ENCODE data around the gene RAB3IP. TPM values are rescaled to one million over a fixed set of nuclear protein-coding genes. Genes with fewer than 3 reads are reported as not detected.
"Not testable (repeated sequence)": the region's sequence is repeated elsewhere in the genome, so short reads cannot be mapped to it uniquely, and the experiment has no call there.

Gene RAB3IP
- total RNA-seq, 4 donors from 2014 or later, result 24.1 to 38.4 (median 36.3) TPM

DNA sequence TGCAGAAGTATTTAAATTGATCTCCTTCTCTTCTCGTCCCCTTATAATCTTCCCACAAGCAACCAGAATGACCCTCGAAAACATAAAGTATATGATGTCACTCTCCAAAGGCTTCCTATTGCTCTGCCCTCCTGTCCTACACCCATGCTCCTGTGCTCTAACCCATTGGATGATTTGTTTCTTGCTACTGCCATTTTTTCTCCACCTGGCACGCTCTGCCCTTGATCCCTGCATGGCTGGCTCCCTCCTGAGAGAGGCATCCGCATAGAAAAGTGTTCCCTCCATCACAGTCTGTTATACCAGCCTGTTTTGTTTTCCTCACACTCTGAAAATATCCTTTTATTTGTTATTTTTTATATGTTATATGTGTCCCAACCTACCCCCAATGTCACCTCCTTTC lies 106.2 kb downstream of the RAB3IP start:
- no peaks in the 10 kb centered on the region for H3K4me1 ChIP-seq
- in situ Hi-C loops (cut with MboI; ENCODE audit: low pct_ligation_motif_present in 1 of 4, low pct_unique_long_range_greater_than_20kb in 1 of 4, low sequenced_read_pairs in 3 of 4), result no loop called here
- no peaks in the 10 kb centered on the region for H3K27me3 ChIP-seq
- no peak overlapping the region for H3K4me3 ChIP-seq
- no peak overlapping the region for H3K27ac ChIP-seq
- intact Hi-C loops (cut with DNase I; ENCODE audit: low total_unique reads), result no loop called here
- TF ChIP-seq POLR2A (IDR thresholded peaks at IDR 0.05) (no peak), POLR2AphosphoS5 (IDR thresholded peaks at IDR 0.05) (no peak), EP300 (IDR thresholded peaks at IDR 0.05; ENCODE audit: low read depth) (no peak)
- TF ChIP-seq, protein P1, sequence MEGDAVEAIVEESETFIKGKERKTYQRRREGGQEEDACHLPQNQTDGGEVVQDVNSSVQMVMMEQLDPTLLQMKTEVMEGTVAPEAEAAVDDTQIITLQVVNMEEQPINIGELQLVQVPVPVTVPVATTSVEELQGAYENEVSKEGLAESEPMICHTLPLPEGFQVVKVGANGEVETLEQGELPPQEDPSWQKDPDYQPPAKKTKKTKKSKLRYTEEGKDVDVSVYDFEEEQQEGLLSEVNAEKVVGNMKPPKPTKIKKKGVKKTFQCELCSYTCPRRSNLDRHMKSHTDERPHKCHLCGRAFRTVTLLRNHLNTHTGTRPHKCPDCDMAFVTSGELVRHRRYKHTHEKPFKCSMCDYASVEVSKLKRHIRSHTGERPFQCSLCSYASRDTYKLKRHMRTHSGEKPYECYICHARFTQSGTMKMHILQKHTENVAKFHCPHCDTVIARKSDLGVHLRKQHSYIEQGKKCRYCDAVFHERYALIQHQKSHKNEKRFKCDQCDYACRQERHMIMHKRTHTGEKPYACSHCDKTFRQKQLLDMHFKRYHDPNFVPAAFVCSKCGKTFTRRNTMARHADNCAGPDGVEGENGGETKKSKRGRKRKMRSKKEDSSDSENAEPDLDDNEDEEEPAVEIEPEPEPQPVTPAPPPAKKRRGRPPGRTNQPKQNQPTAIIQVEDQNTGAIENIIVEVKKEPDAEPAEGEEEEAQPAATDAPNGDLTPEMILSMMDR (IDR thresholded peaks at IDR 0.05), result no peak
- WGBS, 2 donors (ENCODE audit: low coverage in 1 of 2), result 86 to 91% methylated on average over 4 of the region's 4 CpGs
- H3K36me3 ChIP-seq, result no peaks in the 10 kb centered on the region
- no peaks in the 10 kb centered on the region for H3K9me3 ChIP-seq
- DNase-seq, result no peak

DNA sequence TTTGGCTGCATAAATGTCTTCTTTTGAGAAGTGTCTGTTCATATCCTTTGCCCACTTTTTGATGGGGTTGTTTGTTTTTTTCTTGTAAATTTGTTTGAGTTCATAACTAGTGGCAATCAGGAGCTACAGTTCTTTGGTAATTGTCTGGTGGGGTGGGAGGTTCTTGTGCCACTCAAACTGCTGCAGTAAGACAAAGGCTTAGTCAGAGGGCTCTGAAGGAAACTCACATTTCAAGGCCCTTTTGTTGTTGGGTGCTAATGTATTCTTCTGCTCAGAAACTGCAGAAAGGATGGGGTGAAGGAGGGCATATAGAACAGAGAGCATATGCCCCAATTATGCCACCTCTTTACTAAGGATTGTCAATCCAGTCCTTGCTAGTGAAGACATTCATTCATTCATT lies 108.3 kb downstream of the RAB3IP start:
- Histone ChIP-seq H3K4me3 (no peak overlapping the region), H3K9me3 (no peaks in the 10 kb centered on the region), H3K4me1 (no peaks in the 10 kb centered on the region), H3K36me3 (no peaks in the 10 kb centered on the region), H3K27ac (no peak overlapping the region), H3K27me3 (no peaks in the 10 kb centered on the region)
- no peak for DNase-seq
- TF ChIP-seq POLR2A (IDR thresholded peaks at IDR 0.05), result no peak
- no peak for TF ChIP-seq EP300 (IDR thresholded peaks at IDR 0.05; ENCODE audit: low read depth)
- TF ChIP-seq, protein P1 (IDR thresholded peaks at IDR 0.05), result no peak
- TF ChIP-seq POLR2AphosphoS5 (IDR thresholded peaks at IDR 0.05), result no peak
- intact Hi-C loops (cut with DNase I; ENCODE audit: low total_unique reads) (no loop called here), in situ Hi-C loops (cut with MboI; ENCODE audit: low pct_ligation_motif_present in 1 of 4, low pct_unique_long_range_greater_than_20kb in 1 of 4, low sequenced_read_pairs in 3 of 4) (no loop called here)

DNA sequence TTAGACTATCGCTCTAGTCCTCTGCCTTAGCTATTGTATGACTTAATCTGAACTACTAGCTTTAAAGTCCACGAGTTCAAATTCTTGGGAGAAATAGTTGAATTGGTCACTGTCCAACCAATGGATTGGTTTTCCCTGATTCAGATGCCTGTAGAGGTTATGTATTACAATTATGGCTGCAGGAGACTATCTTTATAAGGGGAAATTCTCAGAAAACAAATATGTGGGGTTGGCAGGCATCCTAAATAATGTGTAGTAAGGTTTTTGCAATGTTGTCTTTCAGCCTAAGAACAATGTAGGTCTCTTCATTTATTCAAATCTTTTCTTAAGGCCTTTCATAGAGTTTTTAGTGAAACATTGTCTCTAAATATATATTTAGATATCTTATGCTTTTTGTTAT lies 113.3 kb downstream of the RAB3IP start:
- TF ChIP-seq, protein P1 (IDR thresholded peaks at IDR 0.05), result no peak
- TF ChIP-seq POLR2AphosphoS5 (IDR thresholded peaks at IDR 0.05) (no peak), EP300 (IDR thresholded peaks at IDR 0.05; ENCODE audit: low read depth) (no peak), POLR2A (IDR thresholded peaks at IDR 0.05) (no peak)
- 85 to 89% methylated on average over 2 of the region's 2 CpGs for WGBS, 2 donors (ENCODE audit: low coverage in 1 of 2)
- H3K4me1 ChIP-seq, result no peaks in the 10 kb centered on the region

DNA sequence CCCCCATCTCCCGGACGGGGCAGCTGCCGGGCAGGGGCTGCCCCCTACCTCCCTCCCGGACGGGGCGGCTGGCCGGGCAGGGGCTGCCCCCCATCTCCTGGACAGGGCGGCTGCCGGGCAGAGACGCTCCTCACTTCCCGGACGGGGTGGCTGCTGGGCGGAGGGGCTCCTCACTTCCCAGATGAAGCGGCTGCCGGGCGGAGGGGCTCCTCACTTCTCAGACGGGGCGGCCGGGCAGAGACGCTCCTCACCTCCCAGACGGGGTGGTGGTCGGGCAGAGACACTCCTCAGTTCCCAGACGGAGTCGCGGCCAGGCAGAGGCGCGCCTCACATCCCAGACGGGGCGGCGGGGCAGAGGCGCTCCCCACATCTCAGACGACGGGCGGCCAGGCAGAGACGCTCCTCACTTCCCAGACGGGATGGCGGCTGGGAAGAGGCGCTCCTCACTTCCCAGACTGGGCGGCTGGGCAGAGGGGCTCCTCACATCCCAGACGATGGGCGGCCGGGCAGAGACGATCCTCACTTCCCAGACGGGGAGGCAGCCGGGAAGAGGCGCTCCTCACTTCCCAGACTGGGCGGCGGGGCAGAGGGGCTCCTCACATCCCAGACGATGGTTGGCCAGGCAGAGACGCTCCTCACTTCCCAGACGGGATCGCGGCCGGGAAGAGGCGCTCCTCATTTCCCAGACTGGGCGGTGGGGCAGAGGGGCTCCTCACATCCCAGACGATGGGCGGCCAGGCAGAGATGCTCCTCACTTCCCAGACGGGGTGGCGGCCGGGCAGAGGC lies 114.7 kb downstream of the RAB3IP start:
- H3K27ac ChIP-seq; H3K4me1 ChIP-seq; in situ Hi-C loops (cut with MboI; ENCODE audit: low pct_ligation_motif_present in 1 of 4, low pct_unique_long_range_greater_than_20kb in 1 of 4, low sequenced_read_pairs in 3 of 4); H3K27me3 ChIP-seq; H3K9me3 ChIP-seq; H3K4me3 ChIP-seq; DNase-seq; intact Hi-C loops (cut with DNase I; ENCODE audit: low total_unique reads); H3K36me3 ChIP-seq: not testable (repeated sequence)
- WGBS, 2 donors (ENCODE audit: low coverage in 1 of 2), result 92 to 95% methylated on average over 4 to 55 of the region's 61 CpGs

More for the DNA sequence above, 113.3 kb downstream of the RAB3IP start:
- no peak for DNase-seq
- in situ Hi-C loops (cut with MboI; ENCODE audit: low pct_ligation_motif_present in 1 of 4, low pct_unique_long_range_greater_than_20kb in 1 of 4, low sequenced_read_pairs in 3 of 4), result no loop called here
- Histone ChIP-seq H3K27me3 (no peaks in the 10 kb centered on the region), H3K36me3 (no peaks in the 10 kb centered on the region), H3K4me3 (no peak overlapping the region), H3K27ac (no peak overlapping the region), H3K9me3 (no peaks in the 10 kb centered on the region)
- intact Hi-C loops (cut with DNase I; ENCODE audit: low total_unique reads), result no loop called here

DNA sequence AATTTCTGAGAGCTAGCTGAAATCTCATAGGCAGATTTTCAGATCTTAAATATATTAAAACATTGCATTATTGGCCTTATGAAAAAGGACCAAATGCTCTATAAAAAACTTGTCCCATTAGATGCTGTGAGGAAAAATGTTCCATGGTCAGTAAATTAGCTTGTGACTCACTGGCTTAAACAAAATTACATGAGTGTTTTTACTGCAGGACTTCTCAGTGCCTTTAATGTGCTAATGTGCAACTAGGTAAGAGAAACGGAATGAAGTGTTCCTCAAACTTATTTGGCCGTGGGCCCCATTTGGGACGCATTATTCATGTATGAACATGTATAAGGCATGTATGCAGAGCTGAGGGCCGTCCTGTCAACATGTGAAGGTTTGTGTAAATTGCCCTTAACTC lies 128.0 kb downstream of the RAB3IP start:
- DNase-seq, result no peak
- no peaks in the 10 kb centered on the region for H3K4me1 ChIP-seq
- intact Hi-C loops (cut with DNase I; ENCODE audit: low total_unique reads) (no loop called here), in situ Hi-C loops (cut with MboI; ENCODE audit: low pct_ligation_motif_present in 1 of 4, low pct_unique_long_range_greater_than_20kb in 1 of 4, low sequenced_read_pairs in 3 of 4) (no loop called here)
- H3K4me3 ChIP-seq, result no peak overlapping the region
- H3K27ac ChIP-seq, result no peak overlapping the region
- no peaks in the 10 kb centered on the region for H3K36me3 ChIP-seq
- TF ChIP-seq EP300 (IDR thresholded peaks at IDR 0.05; ENCODE audit: low read depth) (no peak), POLR2A (IDR thresholded peaks at IDR 0.05) (no peak), POLR2AphosphoS5 (IDR thresholded peaks at IDR 0.05) (no peak)
- TF ChIP-seq, protein P1 (IDR thresholded peaks at IDR 0.05), result no peak
- H3K27me3 ChIP-seq, result no peaks in the 10 kb centered on the region
- 87 to 96% methylated on average over 3 to 4 of the region's 4 CpGs for WGBS, 2 donors (ENCODE audit: low coverage in 1 of 2)
- H3K9me3 ChIP-seq, result no peaks in the 10 kb centered on the region
